Ramos (cell line): ENCODE measurements around the gene DVL1.

ENCODE experiments used
- in situ Hi-C: fragments of 300-500 bp; cut with MboI; formaldehyde crosslinking; loops from one replicate; pipeline ENCODE4 v1.14.3; 2022; ENCODE audit warnings: low sequenced_read_pairs; ENCODE audit not compliant: unreplicated experiment

The DVL1 gene

GRCh38 chr1:1315435-1315954 lies 33.7 kb downstream of the DVL1 start:
- in situ Hi-C loops: no loop called here

- in situ Hi-C loops: no loop called here
Measured at GRCh38 chr1:1314678-1315335, 34.4 kb downstream of the DVL1 start.

- in situ Hi-C loops: no loop called here
Measured at GRCh38 chr1:1314237-1314586, 35.0 kb downstream of the DVL1 start.

- in situ Hi-C loops: no loop called here
Measured at GRCh38 chr1:1313500-1314236, 35.5 kb downstream of the DVL1 start.

- in situ Hi-C loops: no loop called here
Measured at GRCh38 chr1:1312450-1313314, 36.5 kb downstream of the DVL1 start.

- in situ Hi-C loops: no loop called here
Measured at GRCh38 chr1:1311107-1312104, 37.8 kb downstream of the DVL1 start.

- in situ Hi-C loops: no loop called here
Measured at GRCh38 chr1:1310476-1311053, 38.7 kb downstream of the DVL1 start.

- in situ Hi-C loops: no loop called here
Measured at GRCh38 chr1:1310109-1310385, 39.2 kb downstream of the DVL1 start.

GRCh38 chr1:1309251-1310108 lies 39.7 kb downstream of the DVL1 start:
- in situ Hi-C loops: no loop called here

- in situ Hi-C loops: no loop called here
Measured at GRCh38 chr1:1308756-1309250, 40.4 kb downstream of the DVL1 start.

- in situ Hi-C loops: no loop called here
Measured at GRCh38 chr1:1307923-1308755, 41.1 kb downstream of the DVL1 start, which contains the start of the genes ACAP3 and PUSL1. ACAP3 (minus strand) TSS chr1:1307930; CDS start chr1:1307815, 115 bp downstream. PUSL1 (plus strand) TSS chr1:1308597; CDS start chr1:1308644, 47 bp downstream.

GRCh38 chr1:1307261-1307922 lies 41.8 kb downstream of the DVL1 start:
- in situ Hi-C loops: no loop called here

- in situ Hi-C loops: no loop called here
Measured at GRCh38 chr1:1306661-1307260, 42.5 kb downstream of the DVL1 start.

GRCh38 chr1:1306070-1306660 lies 43.1 kb downstream of the DVL1 start:
- in situ Hi-C loops: no loop called here

GRCh38 chr1:1305300-1306069 lies 43.7 kb downstream of the DVL1 start:
- in situ Hi-C loops: no loop called here
